Dedifferentiated amniotic fluid mesenchymal stem cell (primary cell): Measurements from ENCODE around the gene CEP128.

Experiments
- DNase-seq: peaks from one replicate; pipeline ENCODE4 v3.0.0-alpha.2; 2016; ENCODE audit errors: extremely low spot score

Gene CEP128

GRCh38 chr14:80901822-80902221, 39.7 kb downstream of the CEP128 start:
- no peak for DNase-seq

- DNase-seq, result no peak
These were observed 40.3 kb downstream of the CEP128 start for GRCh38 chr14:80901260-80901659.

- DNase-seq, result no peak
These were observed 68.9 kb downstream of the CEP128 start for GRCh38 chr14:80872645-80873044.

GRCh38 chr14:80868260-80868659, 73.3 kb downstream of the CEP128 start:
- DNase-seq, result no peak

GRCh38 chr14:80867798-80868197, 73.7 kb downstream of the CEP128 start:
- no peak for DNase-seq

GRCh38 chr14:80867091-80867490, 74.4 kb downstream of the CEP128 start:
- DNase-seq, result no peak

- no peak for DNase-seq
These were observed 76.0 kb downstream of the CEP128 start for GRCh38 chr14:80865565-80865964.

- no peak for DNase-seq
These were observed 78.6 kb downstream of the CEP128 start for GRCh38 chr14:80862983-80863382.

- DNase-seq, result no peak
These were observed 79.0 kb downstream of the CEP128 start for GRCh38 chr14:80862541-80862940.

GRCh38 chr14:80850197-80850814, 91.2 kb downstream of the CEP128 start:
- peak; percentile 58 for DNase-seq

GRCh38 chr14:80847070-80847469, 94.5 kb downstream of the CEP128 start:
- no peak for DNase-seq

GRCh38 chr14:80845856-80846255, 95.7 kb downstream of the CEP128 start:
- DNase-seq, result no peak

- DNase-seq, result no peak
These were observed 96.7 kb downstream of the CEP128 start for GRCh38 chr14:80844872-80845271.

GRCh38 chr14:80839743-80840142, 101.8 kb downstream of the CEP128 start:
- no peak for DNase-seq

GRCh38 chr14:80809663-80810062, 131.9 kb downstream of the CEP128 start:
- no peak for DNase-seq

- DNase-seq, result no peak
These were observed 136.4 kb downstream of the CEP128 start for GRCh38 chr14:80805136-80805535.

GRCh38 chr14:80798878-80799277, 142.7 kb downstream of the CEP128 start:
- DNase-seq, result no peak

GRCh38 chr14:80798211-80798610, 143.3 kb downstream of the CEP128 start:
- no peak for DNase-seq

GRCh38 chr14:80792771-80793170, 148.8 kb downstream of the CEP128 start:
- no peak for DNase-seq

GRCh38 chr14:80787876-80788275, 153.7 kb downstream of the CEP128 start:
- no peak for DNase-seq

- DNase-seq, result no peak
These were observed 156.7 kb downstream of the CEP128 start for GRCh38 chr14:80784820-80785219.

GRCh38 chr14:80781972-80782367, 159.6 kb downstream of the CEP128 start:
- DNase-seq, result no peak

- no peak for DNase-seq
These were observed 161.0 kb downstream of the CEP128 start for GRCh38 chr14:80780500-80780899.

- no peak for DNase-seq
These were observed 164.9 kb downstream of the CEP128 start for GRCh38 chr14:80776657-80777056.
